T-helper 2 cell treated with Interferon-gamma antibody and Interleukin-4, amounts not matched to agents 5 μg/mL and 100 μg/mL, for 36 hours (primary cell): ENCODE measurements around the gene BPI.

Experiments used
- DNase-seq: peaks from one replicate; pipeline ENCODE4 v3.0.0; 2021; ENCODE audit warnings: low spot score
- H3K27ac Mint-ChIP-seq: one replicate; pipeline ENCODE4 v1.8.0; 2021; ENCODE audit warnings: mild to moderate bottlenecking, mixed read lengths
- H3K27me3 Mint-ChIP-seq: one replicate; pipeline ENCODE4 v1.8.0; 2021; ENCODE audit warnings: low read depth, mixed read lengths
- H3K36me3 Mint-ChIP-seq: one replicate; pipeline ENCODE4 v1.8.0; 2021; ENCODE audit warnings: low read depth, mixed read lengths
- H3K4me1 Mint-ChIP-seq: one replicate; pipeline ENCODE4 v1.8.0; 2021; ENCODE audit warnings: low read depth, mixed read lengths
- H3K4me3 Mint-ChIP-seq: one replicate; pipeline ENCODE4 v1.8.0; 2022; ENCODE audit warnings: mild to moderate bottlenecking, moderate library complexity, mixed read lengths
- H3K9me3 Mint-ChIP-seq: one replicate; pipeline ENCODE4 v1.8.0; 2021; ENCODE audit warnings: mixed read lengths

The BPI gene

DNA sequence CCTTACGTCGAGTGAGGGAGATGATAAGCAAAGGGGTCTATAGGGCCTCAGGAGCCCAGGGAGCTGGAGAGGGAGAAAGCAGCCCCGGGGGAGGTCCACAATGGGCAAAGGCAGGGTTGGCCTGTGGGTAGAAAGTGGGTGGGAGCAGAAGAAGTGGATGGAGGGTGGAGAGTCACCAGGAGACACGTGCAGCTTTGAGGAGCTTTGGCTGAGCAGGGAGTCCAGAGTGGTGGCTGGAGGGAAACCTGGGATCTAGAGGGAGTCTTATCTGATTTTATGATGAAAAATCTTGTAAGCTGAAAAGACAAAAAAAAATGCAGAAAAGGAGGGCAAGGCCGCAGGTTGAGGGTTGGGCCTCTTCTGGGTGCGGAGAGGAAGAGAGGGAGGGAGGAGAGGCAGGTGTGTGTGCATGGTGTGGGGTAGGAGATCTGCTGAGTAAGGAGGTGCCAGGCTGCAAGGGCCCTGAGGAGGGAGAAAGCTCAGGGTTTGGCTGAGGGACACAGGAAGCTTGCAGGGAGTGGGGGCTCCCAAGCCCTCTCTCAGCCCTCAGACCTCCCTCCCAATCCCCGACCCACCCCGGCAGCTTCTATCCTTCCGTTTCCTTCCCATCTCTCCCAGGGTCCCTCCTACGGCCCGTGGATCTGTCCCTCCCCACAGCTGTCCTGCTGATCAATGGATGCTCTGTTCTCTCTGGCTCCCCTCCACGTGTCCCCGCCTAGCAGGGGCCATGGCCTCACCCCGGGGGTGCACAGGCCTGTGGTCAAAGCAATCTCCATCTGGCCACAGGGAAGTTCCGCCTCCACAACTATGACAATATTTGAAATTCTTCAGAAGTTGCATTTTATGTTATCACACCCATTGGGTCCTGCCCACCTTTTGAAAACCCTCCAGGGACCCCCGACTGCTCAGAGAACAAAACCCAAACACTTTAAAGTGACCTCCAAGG, 17.1 kb upstream of the BPI start:
- peaks cover 5% of the 10 kb centered on the region for H3K27me3 Mint-ChIP-seq
- no peak overlapping the region for H3K27ac Mint-ChIP-seq
- H3K4me3 Mint-ChIP-seq: no peak overlapping the region
- H3K36me3 Mint-ChIP-seq: no peaks in the 10 kb centered on the region
- no peaks in the 10 kb centered on the region for H3K9me3 Mint-ChIP-seq
- no peaks in the 10 kb centered on the region for H3K4me1 Mint-ChIP-seq
- DNase-seq: no peak

DNA sequence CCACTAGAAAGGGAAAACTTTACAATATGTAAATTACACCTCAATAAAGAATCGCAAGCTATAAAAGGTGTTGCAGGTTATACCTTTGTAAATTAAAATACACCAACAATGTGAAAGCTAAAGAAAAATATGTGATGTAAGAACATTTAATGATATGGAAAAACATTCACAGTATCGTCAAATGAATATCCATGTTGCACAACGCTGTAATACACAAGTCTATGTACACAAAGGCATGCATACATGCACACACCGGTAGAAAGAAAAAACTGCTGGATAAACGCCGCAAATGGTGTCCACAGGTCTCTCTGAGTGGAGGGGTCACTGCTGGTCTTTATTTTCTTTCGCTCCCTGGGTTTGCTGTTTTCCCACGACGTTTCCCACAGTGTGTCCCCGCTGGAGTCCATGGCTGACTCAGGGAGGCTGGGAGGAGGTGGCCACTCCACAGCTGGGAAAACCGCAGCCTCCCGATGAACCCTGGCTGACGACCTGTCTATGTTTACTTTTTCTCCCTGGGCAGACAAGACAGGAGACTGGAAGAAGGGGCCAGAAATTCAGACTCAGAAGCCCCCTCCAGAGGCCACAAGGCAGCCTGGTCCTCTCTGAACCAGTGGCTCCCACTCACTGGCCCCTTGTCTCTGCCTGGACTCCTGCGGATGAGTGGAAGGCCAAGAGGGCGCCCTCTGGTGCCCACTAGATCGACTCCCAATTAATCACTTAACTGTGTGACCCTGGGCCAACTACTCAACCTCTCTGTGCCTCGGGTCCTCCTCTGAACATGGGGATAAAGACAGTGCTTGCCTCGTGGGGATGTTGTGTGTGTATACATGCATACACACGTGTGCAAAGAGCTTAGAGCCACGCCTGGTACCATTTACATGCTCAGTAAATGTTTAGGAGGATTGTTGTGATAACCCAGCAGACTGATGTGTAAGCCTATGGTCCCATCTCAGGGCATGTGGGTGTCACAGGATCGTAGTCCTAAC, 12.8 kb upstream of the BPI start:
- no peak for DNase-seq
- H3K27ac Mint-ChIP-seq: no peak overlapping the region
- H3K4me3 Mint-ChIP-seq: no peak overlapping the region
- no peaks in the 10 kb centered on the region for H3K4me1 Mint-ChIP-seq
- H3K9me3 Mint-ChIP-seq: no peaks in the 10 kb centered on the region
- H3K27me3 Mint-ChIP-seq: peaks cover 9% of the 10 kb centered on the region
- H3K36me3 Mint-ChIP-seq: no peaks in the 10 kb centered on the region

DNA sequence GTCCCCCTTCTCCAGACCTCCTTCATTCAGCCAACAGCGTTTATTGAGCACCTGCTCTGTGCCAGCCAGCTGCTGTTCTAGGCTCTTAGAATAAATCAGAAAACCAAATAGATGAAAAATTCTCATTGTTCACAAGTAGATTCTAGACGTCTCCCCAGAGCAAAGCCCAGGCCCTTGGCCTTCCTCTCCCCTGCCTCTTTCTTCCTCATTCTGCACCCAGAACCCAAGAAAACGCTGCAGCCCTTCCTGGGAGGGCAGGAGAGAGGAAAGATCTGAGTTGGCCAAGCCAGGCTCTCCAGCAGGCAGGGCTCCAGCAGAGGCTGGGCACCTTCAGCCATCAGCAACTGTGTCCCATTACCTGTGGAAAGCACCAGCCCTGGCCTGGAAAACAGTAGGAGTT, 12.0 kb upstream of the BPI start:
- Mint-ChIP-seq H3K9me3 (no peaks in the 10 kb centered on the region), H3K4me1 (no peaks in the 10 kb centered on the region), H3K27ac (no peak overlapping the region), H3K27me3 (peaks cover 9% of the 10 kb centered on the region), H3K36me3 (no peaks in the 10 kb centered on the region), H3K4me3 (no peak overlapping the region)
- DNase-seq: no peak

DNA sequence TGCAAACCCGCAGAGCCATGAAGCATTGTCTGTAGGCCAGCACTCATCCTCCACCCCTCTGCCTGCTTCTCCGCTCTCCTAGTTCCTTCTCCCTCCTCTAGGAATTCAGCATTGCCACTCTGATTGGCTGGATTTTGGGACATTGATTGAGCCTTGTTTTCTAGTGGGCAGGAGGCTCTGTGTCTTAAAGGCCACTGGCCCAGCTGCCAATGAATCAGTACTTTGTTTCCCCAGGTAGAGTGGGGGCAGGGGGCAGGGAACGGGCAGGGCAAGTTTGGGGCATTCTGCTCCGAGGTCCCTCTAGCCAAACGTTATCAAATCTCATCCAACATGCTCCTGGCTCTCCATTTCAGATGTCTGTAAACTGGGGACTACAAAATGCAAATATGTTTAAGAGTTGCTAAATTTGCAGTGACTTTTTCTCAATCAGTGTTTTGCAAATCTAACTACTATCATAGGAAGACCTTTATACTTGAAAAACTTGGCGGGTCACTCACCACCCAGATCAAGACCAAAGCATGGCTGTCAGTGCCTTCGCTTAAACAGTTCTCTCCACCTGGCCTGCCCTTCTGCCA, 10.4 kb upstream of the BPI start:
- peaks cover 7% of the 10 kb centered on the region for H3K27me3 Mint-ChIP-seq
- H3K4me1 Mint-ChIP-seq: no peaks in the 10 kb centered on the region
- H3K9me3 Mint-ChIP-seq: no peaks in the 10 kb centered on the region
- no peak for DNase-seq
- no peak overlapping the region for H3K4me3 Mint-ChIP-seq
- H3K36me3 Mint-ChIP-seq: no peaks in the 10 kb centered on the region
- H3K27ac Mint-ChIP-seq: no peak overlapping the region

DNA sequence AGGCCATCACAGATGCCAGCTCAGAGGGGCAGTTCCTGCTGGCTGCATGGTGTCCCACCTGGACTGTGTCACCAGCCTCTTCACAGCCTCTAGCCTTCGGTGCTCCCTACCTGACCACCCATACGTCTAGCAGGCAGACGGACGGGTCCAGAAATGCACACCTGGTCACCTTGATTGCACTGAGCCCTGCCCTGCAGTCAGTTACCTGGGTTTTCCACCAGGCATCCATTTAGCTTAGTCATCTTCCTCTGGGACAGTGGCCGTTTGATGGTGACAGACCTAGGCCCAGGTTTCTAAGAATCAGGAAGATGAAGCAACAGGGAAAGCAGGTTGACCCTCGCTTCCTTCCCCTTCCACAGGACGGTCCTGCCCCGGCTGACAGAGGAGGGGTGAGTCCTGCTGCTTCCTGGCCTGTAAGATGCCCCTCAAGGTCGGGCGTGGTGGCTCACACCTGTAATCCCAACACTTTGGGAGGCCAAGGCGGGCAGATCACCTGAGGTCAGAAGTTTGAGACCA, 9.8 kb upstream of the BPI start:
- Mint-ChIP-seq H3K9me3 (no peaks in the 10 kb centered on the region), H3K4me3 (no peak overlapping the region), H3K27ac (no peak overlapping the region), H3K27me3 (peaks cover 7% of the 10 kb centered on the region), H3K36me3 (no peaks in the 10 kb centered on the region), H3K4me1 (no peaks in the 10 kb centered on the region)
- DNase-seq: no peak

DNA sequence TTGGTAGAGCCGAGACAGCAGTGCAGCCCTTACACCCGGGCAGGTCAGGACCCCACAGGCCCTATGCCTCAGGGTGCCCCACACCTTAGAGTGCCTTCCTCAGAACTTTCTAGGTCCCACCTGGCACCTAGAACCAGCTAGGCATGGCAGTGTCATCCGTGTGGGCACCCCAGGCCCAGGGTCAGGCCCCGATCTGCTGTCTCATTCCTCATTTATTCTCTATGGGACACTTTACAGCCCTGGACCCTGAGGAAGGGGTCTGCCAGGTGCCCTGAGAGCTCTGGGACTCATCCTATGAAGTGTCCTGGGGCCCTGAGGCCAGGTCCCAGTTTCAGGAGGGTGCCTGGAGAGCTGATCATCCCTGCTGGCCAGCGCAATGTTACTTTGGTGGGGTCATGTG, 8.1 kb upstream of the BPI start:
- no peaks in the 10 kb centered on the region for H3K36me3 Mint-ChIP-seq
- peaks cover 7% of the 10 kb centered on the region for H3K27me3 Mint-ChIP-seq
- no peaks in the 10 kb centered on the region for H3K4me1 Mint-ChIP-seq
- no peaks in the 10 kb centered on the region for H3K9me3 Mint-ChIP-seq
- no peak for DNase-seq
- H3K4me3 Mint-ChIP-seq: no peak overlapping the region
- H3K27ac Mint-ChIP-seq: no peak overlapping the region

DNA sequence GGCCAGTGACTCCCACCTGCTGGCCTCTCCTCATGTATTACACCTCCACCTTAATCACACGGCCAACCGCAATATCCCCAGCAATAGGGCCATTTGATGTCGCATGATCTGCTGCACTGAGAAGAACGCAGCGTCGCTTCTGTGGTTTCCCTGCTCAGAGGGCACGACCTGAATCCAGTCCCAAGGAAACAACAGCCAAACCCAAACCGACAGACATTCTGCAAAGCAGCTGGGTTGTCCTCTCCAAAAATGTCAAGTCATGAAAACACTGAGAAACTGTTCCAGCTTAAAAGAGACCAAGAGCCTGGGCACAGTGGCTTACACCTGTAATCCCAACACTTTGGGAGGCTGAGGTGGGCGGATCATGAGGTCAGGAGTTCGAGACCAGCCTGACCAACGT, 7.5 kb upstream of the BPI start:
- H3K27me3 Mint-ChIP-seq: peaks cover 8% of the 10 kb centered on the region
- H3K4me1 Mint-ChIP-seq: no peaks in the 10 kb centered on the region
- no peak overlapping the region for H3K4me3 Mint-ChIP-seq
- no peak for DNase-seq
- H3K36me3 Mint-ChIP-seq: no peaks in the 10 kb centered on the region
- H3K27ac Mint-ChIP-seq: no peak overlapping the region
- no peaks in the 10 kb centered on the region for H3K9me3 Mint-ChIP-seq

DNA sequence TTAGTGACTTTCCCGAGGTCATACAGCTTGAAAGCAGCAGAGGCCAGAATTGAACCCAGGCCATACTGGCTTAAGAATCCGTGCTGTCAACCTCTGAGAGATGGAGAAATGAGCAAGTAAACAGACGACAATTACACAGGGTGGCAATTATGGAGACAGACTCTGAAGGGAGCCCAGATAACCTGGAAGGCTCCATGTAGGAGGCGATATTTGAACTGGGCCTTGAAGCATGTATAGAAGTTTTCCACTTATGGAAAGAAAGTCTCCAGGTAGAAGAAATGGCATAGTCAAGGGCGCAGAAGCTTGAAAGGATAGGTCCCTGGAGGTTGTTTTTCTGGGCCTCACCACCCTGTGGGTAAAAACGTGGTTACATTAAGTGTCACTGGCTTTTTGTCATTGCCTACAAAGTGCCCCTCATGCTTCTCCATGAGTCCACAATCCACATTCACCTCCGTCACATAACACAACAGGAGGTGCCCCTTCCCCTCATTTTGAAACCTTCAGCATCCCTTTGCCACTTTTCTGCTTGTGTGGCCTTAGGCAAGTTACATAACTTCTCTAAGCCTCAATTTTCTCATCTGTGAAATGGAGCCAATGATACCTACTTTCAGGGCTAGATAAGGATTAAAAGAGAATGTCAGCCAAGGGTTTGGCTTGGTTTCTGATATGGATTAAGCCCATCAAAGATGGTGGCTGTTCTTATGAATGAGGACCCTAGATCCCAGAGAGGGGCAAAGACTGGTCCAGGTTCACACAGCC, 5.9 kb upstream of the BPI start:
- no peak for DNase-seq
- Mint-ChIP-seq H3K27ac (no peak overlapping the region), H3K27me3 (peaks cover 16% of the 10 kb centered on the region), H3K36me3 (no peaks in the 10 kb centered on the region), H3K9me3 (no peaks in the 10 kb centered on the region), H3K4me1 (no peaks in the 10 kb centered on the region), H3K4me3 (no peak overlapping the region)

DNA sequence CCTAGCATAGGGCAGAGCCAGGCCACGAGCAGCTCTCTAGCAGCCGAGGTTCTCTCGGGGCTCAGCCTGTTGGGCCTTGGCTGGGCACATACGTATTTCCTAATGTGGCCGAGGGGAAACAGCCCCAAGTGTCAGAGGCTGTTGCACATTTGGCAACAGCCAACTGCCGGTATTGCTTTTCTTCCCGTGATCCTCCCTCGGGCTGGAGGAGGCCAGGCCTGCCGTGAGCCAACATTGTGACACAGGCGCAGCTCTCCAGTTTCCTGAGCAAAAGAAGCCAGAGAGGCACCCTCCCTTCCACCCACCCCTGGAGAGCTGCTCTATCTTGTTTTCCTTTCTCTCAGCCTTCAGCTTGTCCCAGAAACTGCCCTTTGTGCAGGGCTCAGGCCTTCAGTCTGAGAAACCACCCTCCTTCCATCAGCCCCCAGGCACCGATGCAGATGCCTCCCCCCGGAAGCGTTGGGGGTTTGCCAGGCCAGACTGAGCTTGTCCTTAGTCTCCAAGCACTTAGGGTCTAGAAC, 5.1 kb upstream of the BPI start:
- Mint-ChIP-seq H3K4me1 (peaks cover 4% of the 10 kb centered on the region), H3K27me3 (peaks cover 23% of the 10 kb centered on the region), H3K9me3 (no peaks in the 10 kb centered on the region)

DNA sequence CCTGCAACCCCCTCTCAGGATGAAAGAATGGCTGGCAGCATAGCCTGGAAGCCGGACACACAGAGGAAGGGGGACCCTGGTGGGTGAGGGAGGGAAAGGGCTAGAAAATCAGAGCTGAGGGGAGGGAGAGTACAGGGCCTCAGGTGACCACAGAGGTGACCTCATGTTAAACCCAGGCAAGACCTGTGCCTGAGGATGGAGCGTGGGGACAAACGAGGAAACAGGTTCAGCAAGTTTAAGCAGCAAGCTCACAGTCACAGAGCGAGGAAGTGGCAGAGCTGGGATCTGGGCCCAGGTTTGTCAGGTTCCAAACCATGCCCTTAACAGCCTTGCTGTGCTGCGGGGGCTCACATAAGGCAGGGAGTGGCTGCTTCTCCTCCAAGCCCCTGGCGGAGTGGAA, 4.0 kb upstream of the BPI start:
- H3K27ac Mint-ChIP-seq: no peak overlapping the region
- H3K4me3 Mint-ChIP-seq: no peak overlapping the region
- peaks cover 10% of the 10 kb centered on the region for H3K4me1 Mint-ChIP-seq
- H3K36me3 Mint-ChIP-seq: no peaks in the 10 kb centered on the region
- DNase-seq: no peak
- no peaks in the 10 kb centered on the region for H3K9me3 Mint-ChIP-seq
- peaks cover 34% of the 10 kb centered on the region for H3K27me3 Mint-ChIP-seq

More for the DNA sequence above, 5.1 kb upstream of the BPI start:
- Mint-ChIP-seq H3K36me3 (no peaks in the 10 kb centered on the region), H3K4me3 (no peak overlapping the region), H3K27ac (no peak overlapping the region)
- DNase-seq: no peak

DNA sequence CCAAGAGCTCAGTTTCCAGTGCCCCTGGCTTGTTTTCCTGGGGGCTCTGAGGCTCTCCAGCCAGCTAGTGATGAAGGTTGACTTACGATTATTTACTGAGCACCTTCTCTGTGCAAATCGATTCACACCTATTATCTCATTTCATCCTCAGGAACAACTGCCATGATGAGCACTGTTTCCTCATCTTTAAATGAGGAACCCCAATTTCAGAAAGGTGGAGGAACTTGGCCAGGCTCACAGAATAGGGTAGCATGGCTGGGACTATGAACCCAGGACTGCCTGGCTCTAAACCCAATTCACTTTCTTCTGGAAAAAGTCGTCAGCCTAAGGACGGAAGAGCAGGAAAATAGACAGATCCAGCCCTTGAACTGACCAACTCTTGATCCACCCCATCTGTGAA, 3.5 kb upstream of the BPI start:
- H3K36me3 Mint-ChIP-seq: no peaks in the 10 kb centered on the region
- H3K27ac Mint-ChIP-seq: no peak overlapping the region
- no peaks in the 10 kb centered on the region for H3K9me3 Mint-ChIP-seq
- peaks cover 35% of the 10 kb centered on the region for H3K27me3 Mint-ChIP-seq
- H3K4me3 Mint-ChIP-seq: no peak overlapping the region
- H3K4me1 Mint-ChIP-seq: peaks cover 10% of the 10 kb centered on the region
- DNase-seq: no peak

DNA sequence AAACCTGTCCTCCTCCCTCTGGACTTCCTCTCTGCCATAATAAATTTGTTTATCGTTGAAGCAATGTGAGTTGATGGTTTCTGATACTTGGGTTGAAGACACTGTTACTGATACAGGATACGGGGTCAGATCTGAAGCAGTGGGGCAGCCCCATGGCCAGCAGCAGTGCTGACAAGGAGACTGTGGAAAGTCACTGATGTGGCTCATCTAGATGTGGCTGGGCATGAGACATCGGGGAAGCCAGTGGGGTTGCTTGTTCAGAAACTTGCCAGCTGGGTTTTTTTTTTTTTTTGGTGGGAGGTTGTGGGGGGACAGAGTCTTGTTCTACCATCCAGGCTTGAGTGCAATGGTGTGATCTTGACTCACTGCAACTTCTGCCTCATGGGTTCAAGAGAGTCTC, 2.6 kb upstream of the BPI start:
- Mint-ChIP-seq H3K27ac (no peak overlapping the region), H3K4me1 (peaks cover 10% of the 10 kb centered on the region), H3K36me3 (no peaks in the 10 kb centered on the region), H3K27me3 (peaks cover 35% of the 10 kb centered on the region), H3K9me3 (no peaks in the 10 kb centered on the region), H3K4me3 (no peak overlapping the region)
- DNase-seq: no peak

DNA sequence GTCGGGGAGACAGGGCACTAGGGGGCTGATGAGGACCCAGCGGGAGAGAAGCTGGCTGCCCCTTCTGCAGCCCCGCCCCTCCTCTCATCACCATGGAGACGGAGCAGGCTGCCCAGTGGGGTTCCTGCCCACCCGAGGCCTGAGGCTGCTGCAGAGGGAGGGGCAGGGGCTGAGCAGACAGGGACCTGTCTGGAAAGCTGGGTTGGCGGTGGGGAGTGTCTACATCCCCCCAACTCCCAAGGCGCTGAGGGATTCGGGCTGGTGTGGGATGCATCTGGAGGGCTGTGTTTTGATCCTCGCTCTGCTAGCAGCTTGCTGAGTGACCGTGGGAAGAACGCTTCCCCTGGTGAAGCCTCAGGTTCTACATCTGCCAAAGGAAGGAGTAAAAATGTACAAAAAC, 1.2 kb upstream of the BPI start:
- Mint-ChIP-seq H3K4me1 (peaks cover 10% of the 10 kb centered on the region), H3K9me3 (no peaks in the 10 kb centered on the region), H3K27me3 (peaks cover 38% of the 10 kb centered on the region), H3K36me3 (no peaks in the 10 kb centered on the region), H3K27ac (no peak overlapping the region), H3K4me3 (no peak overlapping the region)
- no peak for DNase-seq
